Measurements from ENCODE around the gene FRMD4A. TPM values are rescaled to one million over a fixed set of nuclear protein-coding genes. Genes with fewer than 3 reads are reported as not detected.

The FRMD4A gene
- total RNA-seq, 2 experiments from 2014 or later = 3.1 to 3.7 TPM

GRCh38 chr10:13883636-13884444 is 446.9 kb downstream of the FRMD4A start:
- intact Hi-C loops (cut with DNase I, micrococcal nuclease) = no loop called here
- no peak overlapping the region for H3K27ac ChIP-seq (ENCODE audit: low read depth in 1 of 2, low read length in 2 of 2)
- ATAC-seq (ENCODE audit: poor library complexity) (no peak), DNase-seq (no peak)
- ChIA-PET CTCF (no interaction called here), POLR2A (no interaction called here)
- TF ChIP-seq CTCF (IDR thresholded peaks at IDR 0.05) = no peak
- Mint-ChIP-seq H3K4me3 (no peak overlapping the region), H3K36me3 (ENCODE audit: low read depth) (no peaks in the 10 kb centered on the region), H3K27ac (no peak overlapping the region), H3K9me3 (no peaks in the 10 kb centered on the region), H3K4me1 (ENCODE audit: low read depth) (no peaks in the 10 kb centered on the region), H3K27me3 (peaks cover 43% of the 10 kb centered on the region)
- no peaks in the 10 kb centered on the region for H3K4me1 ChIP-seq (ENCODE audit: insufficient read depth, low read length)
- no peak overlapping the region for H3K4me3 ChIP-seq (ENCODE audit: low read length)
- H3K36me3 ChIP-seq (ENCODE audit: insufficient read depth, low read length) = no peaks in the 10 kb centered on the region
- H3K9me3 ChIP-seq (ENCODE audit: control insufficient read depth in 1 of 2, insufficient read depth in 1 of 2, low read length in 2 of 2) = no peaks in the 10 kb centered on the region
- no peaks in the 10 kb centered on the region for H3K27me3 ChIP-seq (ENCODE audit: control insufficient read depth in 1 of 2, insufficient read depth in 2 of 2, low read length in 2 of 2)

GRCh38 chr10:13882119-13882711 is 448.5 kb downstream of the FRMD4A start:
- H3K36me3 ChIP-seq (ENCODE audit: insufficient read depth, low read length) = no peaks in the 10 kb centered on the region
- Mint-ChIP-seq H3K9me3 (no peaks in the 10 kb centered on the region), H3K36me3 (ENCODE audit: low read depth) (no peaks in the 10 kb centered on the region), H3K4me1 (ENCODE audit: low read depth) (no peaks in the 10 kb centered on the region), H3K27me3 (peaks cover 26% of the 10 kb centered on the region), H3K27ac (no peak overlapping the region), H3K4me3 (no peak overlapping the region)
- TF ChIP-seq CTCF (IDR thresholded peaks at IDR 0.05) = no peak
- H3K9me3 ChIP-seq (ENCODE audit: control insufficient read depth in 1 of 2, insufficient read depth in 1 of 2, low read length in 2 of 2) = no peaks in the 10 kb centered on the region
- H3K27me3 ChIP-seq (ENCODE audit: control insufficient read depth in 1 of 2, insufficient read depth in 2 of 2, low read length in 2 of 2) = no peaks in the 10 kb centered on the region
- ChIA-PET CTCF (no interaction called here), POLR2A (no interaction called here)
- ATAC-seq (ENCODE audit: poor library complexity) (no peak), DNase-seq (peak in 3 of 14 experiments; percentile 15 to 67 (median 54))
- H3K27ac ChIP-seq (ENCODE audit: low read depth in 1 of 2, low read length in 2 of 2) = no peak overlapping the region
- no peaks in the 10 kb centered on the region for H3K4me1 ChIP-seq (ENCODE audit: insufficient read depth, low read length)
- intact Hi-C loops (cut with DNase I, micrococcal nuclease) = no loop called here
- no peak overlapping the region for H3K4me3 ChIP-seq (ENCODE audit: low read length)

- no peaks in the 10 kb centered on the region for H3K36me3 ChIP-seq (ENCODE audit: insufficient read depth, low read length)
- POLR2A ChIA-PET = no interaction called here
- H3K9me3 ChIP-seq (ENCODE audit: control insufficient read depth in 1 of 2, insufficient read depth in 1 of 2, low read length in 2 of 2) = no peaks in the 10 kb centered on the region
- H3K4me3 ChIP-seq (ENCODE audit: low read length) = no peak overlapping the region
- no peaks in the 10 kb centered on the region for H3K9me3 Mint-ChIP-seq
- DNase-seq (no peak), ATAC-seq (ENCODE audit: poor library complexity) (no peak)
- no peak for TF ChIP-seq CTCF (IDR thresholded peaks at IDR 0.05)
- H3K4me1 ChIP-seq (ENCODE audit: insufficient read depth, low read length) = no peaks in the 10 kb centered on the region
- H3K27me3 ChIP-seq (ENCODE audit: control insufficient read depth in 1 of 2, insufficient read depth in 2 of 2, low read length in 2 of 2) = no peaks in the 10 kb centered on the region
- no peak overlapping the region for H3K4me3 Mint-ChIP-seq
- intact Hi-C loops (cut with DNase I, micrococcal nuclease) = no loop called here
- no peaks in the 10 kb centered on the region for H3K36me3 Mint-ChIP-seq (ENCODE audit: low read depth)
- no peak overlapping the region for H3K27ac Mint-ChIP-seq
- no peaks in the 10 kb centered on the region for H3K4me1 Mint-ChIP-seq (ENCODE audit: low read depth)
- CTCF ChIA-PET = no interaction called here
- no peak overlapping the region for H3K27ac ChIP-seq (ENCODE audit: low read depth in 1 of 2, low read length in 2 of 2)
- H3K27me3 Mint-ChIP-seq = peaks cover 18% of the 10 kb centered on the region
Observed at GRCh38 chr10:13880760-13881159, 450.0 kb downstream of the FRMD4A start.
